Esophagus muscularis mucosa (tissue), 4 donors: ENCODE results near the gene PRRC2B.

ENCODE experiments used
- EP300 ChIP-seq: sonication (generic); formaldehyde crosslinking; IDR thresholded peaks from one replicate; pipeline ENCODE4 v1.6.1; 2017; ENCODE audit warnings: antibody characterized with exemption
- POLR2A ChIP-seq: fragments of 450-650 bp; IDR thresholded peaks from one replicate; pipeline ENCODE4 v1.6.1; 2017; ENCODE audit warnings: antibody characterized with exemption, moderate library complexity, mild to moderate bottlenecking, low read depth
- TF ChIP-seq, protein P1 (sequence below), 3 experiments: fragments of 200-600 bp in 2 of 3; fragments of 450-650 bp in 1 of 3; sonication (generic) in 2 of 3; IDR thresholded peaks; one replicate each; pipeline ENCODE4 v1.5.1; 2017 to 2019; ENCODE audit warnings: antibody characterized with exemption in 3 of 3, mild to moderate bottlenecking in 2 of 3, moderate library complexity in 1 of 3

DNA sequence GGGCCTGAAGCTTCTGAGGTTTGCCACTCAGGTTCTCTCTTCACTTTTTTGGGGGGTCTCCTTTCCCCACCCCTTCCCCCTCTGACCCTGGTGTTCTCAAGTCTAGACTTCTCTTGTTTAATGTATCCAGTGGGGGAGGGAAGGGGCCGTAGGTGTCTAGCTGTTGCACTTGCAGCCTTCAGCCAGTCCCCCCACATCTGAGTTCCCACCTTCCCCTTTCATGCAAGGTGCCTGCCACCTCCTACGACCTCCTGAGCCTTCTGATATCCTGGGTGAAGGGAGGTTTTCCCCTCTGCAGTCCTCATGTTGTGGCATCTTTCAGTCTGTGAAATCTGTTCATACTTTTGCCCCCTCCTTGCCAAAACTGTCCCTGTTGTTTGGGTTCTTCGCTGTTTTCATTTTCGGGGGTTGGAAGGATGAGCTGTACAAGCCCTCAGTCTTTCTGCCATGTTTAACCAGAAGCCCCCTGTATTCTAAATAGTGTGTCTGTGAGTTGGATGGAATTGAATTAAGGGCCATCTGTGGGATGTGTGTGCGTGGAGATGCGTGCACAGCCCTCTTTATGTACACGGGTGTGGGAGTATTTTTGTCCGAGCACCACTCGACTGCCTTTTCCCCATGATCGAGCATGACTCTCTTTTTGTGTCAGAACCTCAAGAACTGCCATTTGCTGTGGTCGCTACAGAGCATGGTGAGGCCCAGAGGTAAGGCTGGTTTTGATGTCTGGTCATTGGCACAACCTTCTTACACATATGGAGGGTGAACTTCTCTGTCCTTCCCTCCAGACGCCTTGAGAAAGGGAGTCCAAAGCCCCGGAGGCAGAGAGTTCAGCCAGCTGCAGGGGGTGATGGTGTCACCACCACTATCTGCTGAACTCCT, 23.6 kb downstream of the PRRC2B start:
- no peak for TF ChIP-seq POLR2A
- TF ChIP-seq, protein P1, sequence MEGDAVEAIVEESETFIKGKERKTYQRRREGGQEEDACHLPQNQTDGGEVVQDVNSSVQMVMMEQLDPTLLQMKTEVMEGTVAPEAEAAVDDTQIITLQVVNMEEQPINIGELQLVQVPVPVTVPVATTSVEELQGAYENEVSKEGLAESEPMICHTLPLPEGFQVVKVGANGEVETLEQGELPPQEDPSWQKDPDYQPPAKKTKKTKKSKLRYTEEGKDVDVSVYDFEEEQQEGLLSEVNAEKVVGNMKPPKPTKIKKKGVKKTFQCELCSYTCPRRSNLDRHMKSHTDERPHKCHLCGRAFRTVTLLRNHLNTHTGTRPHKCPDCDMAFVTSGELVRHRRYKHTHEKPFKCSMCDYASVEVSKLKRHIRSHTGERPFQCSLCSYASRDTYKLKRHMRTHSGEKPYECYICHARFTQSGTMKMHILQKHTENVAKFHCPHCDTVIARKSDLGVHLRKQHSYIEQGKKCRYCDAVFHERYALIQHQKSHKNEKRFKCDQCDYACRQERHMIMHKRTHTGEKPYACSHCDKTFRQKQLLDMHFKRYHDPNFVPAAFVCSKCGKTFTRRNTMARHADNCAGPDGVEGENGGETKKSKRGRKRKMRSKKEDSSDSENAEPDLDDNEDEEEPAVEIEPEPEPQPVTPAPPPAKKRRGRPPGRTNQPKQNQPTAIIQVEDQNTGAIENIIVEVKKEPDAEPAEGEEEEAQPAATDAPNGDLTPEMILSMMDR (IDR thresholded peaks at IDR 0.05): no peak
- TF ChIP-seq EP300: no peak
